Esophagus squamous epithelium (tissue), 4 donors: Measurements from ENCODE around the gene TSPAN6.

Experiments used
- POLR2A ChIP-seq, 4 donors: fragments of 450-650 bp; IDR thresholded peaks; one replicate each; pipeline ENCODE4 v1.6.1; 2017; ENCODE audit warnings: antibody characterized with exemption in 4 of 4, mild to moderate bottlenecking in 4 of 4, moderate library complexity in 3 of 4
- TF ChIP-seq, protein P1 (sequence below), 6 experiments: fragments of 450-650 bp in 4 of 6; fragments of 200-600 bp in 2 of 6; sonication (generic) in 2 of 6; IDR thresholded peaks; one replicate each; pipeline ENCODE4 v1.5.1; 2016 to 2019; ENCODE audit warnings: antibody characterized with exemption in 6 of 6, mild to moderate bottlenecking in 4 of 6, moderate library complexity in 4 of 6

- TF ChIP-seq, protein P1, sequence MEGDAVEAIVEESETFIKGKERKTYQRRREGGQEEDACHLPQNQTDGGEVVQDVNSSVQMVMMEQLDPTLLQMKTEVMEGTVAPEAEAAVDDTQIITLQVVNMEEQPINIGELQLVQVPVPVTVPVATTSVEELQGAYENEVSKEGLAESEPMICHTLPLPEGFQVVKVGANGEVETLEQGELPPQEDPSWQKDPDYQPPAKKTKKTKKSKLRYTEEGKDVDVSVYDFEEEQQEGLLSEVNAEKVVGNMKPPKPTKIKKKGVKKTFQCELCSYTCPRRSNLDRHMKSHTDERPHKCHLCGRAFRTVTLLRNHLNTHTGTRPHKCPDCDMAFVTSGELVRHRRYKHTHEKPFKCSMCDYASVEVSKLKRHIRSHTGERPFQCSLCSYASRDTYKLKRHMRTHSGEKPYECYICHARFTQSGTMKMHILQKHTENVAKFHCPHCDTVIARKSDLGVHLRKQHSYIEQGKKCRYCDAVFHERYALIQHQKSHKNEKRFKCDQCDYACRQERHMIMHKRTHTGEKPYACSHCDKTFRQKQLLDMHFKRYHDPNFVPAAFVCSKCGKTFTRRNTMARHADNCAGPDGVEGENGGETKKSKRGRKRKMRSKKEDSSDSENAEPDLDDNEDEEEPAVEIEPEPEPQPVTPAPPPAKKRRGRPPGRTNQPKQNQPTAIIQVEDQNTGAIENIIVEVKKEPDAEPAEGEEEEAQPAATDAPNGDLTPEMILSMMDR (IDR thresholded peaks at IDR 0.05), result no peak
- TF ChIP-seq POLR2A (IDR thresholded peaks at IDR 0.05), result no peak
These were observed 36.9 kb upstream of the TSPAN6 start for GRCh38 chrX:100673397-100673953.
